Measurements from ENCODE around the gene CUL1.

GRCh38 chr7:148699024-148699781 is 500 bp downstream of the CUL1 start:
- TF ChIP-seq, protein P1, sequence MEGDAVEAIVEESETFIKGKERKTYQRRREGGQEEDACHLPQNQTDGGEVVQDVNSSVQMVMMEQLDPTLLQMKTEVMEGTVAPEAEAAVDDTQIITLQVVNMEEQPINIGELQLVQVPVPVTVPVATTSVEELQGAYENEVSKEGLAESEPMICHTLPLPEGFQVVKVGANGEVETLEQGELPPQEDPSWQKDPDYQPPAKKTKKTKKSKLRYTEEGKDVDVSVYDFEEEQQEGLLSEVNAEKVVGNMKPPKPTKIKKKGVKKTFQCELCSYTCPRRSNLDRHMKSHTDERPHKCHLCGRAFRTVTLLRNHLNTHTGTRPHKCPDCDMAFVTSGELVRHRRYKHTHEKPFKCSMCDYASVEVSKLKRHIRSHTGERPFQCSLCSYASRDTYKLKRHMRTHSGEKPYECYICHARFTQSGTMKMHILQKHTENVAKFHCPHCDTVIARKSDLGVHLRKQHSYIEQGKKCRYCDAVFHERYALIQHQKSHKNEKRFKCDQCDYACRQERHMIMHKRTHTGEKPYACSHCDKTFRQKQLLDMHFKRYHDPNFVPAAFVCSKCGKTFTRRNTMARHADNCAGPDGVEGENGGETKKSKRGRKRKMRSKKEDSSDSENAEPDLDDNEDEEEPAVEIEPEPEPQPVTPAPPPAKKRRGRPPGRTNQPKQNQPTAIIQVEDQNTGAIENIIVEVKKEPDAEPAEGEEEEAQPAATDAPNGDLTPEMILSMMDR (IDR thresholded peaks at IDR 0.05; ENCODE audit: borderline replicate concordance, extremely low read depth, low read length, poor library complexity, severe bottlenecking) = no peak
- TF ChIP-seq EZH2 (IDR thresholded peaks at IDR 0.05; ENCODE audit: borderline replicate concordance, low read depth, low read length, severe bottlenecking) = no peak

All from DND-41 (cell line).